Adrenal gland (tissue), 12 donors: Measurements from ENCODE around the gene EPB41L2. TPM values are rescaled to one million over a fixed set of nuclear protein-coding genes. Genes with fewer than 3 reads are reported as not detected.
A peak's percentile ranks its signal among the peaks of the same experiment; 100 is the strongest.

Experiments used
- DNase-seq, 7 donors: peaks; one replicate each; pipeline ENCODE4 v3.0.0-alpha.2; 2019 to 2020
- H3K27ac ChIP-seq, 5 donors: fragments of 200-600 bp; sonication (generic) in 4 of 5; 1 replicate in 3 of 5; 2 replicates in 2 of 5; pipeline versions ENCODE4 v1.5.1 to v1.8.0; 2016 to 2020; ENCODE audit warnings: mild to moderate bottlenecking in 1 of 5
- H3K27me3 ChIP-seq: fragments of 200-600 bp; 2 replicates; pipeline ENCODE4 v1.8.0; 2021
- H3K36me3 ChIP-seq, 2 donors: fragments of 200-600 bp; replicated peaks in 1 of 2; 1 replicate in 1 of 2; 2 replicates in 1 of 2; pipeline versions ENCODE4 v1.5.1 to v1.8.0; 2018 to 2022
- H3K4me1 ChIP-seq, 2 donors: fragments of 200-600 bp; replicated peaks in 1 of 2; 1 replicate in 1 of 2; 2 replicates in 1 of 2; pipeline versions ENCODE4 v1.5.1 to v1.8.0; 2018 to 2021
- H3K4me3 ChIP-seq, 4 donors: fragments of 200-600 bp; sonication (generic) in 3 of 4; one replicate each; pipeline ENCODE4 v1.5.1; 2016 to 2018
- H3K9me3 ChIP-seq, 3 donors: fragments of 200-600 bp; sonication (generic) in 1 of 3; replicated peaks in 1 of 3; 1 replicate in 2 of 3; 2 replicates in 1 of 3; pipeline versions ENCODE4 v1.5.1 to v1.8.0; 2016 to 2021
- POLR2A ChIP-seq, 2 donors: fragments of 450-650 bp; IDR thresholded peaks; one replicate each; pipeline ENCODE4 v1.6.1; 2017; ENCODE audit warnings: antibody characterized with exemption in 2 of 2, mild to moderate bottlenecking in 2 of 2, moderate library complexity in 1 of 2
- WGBS, 4 donors: extraction: QIAGEN DNeasy Blood & Tissue Kit in 2 of 4; methylation state at CpG; one replicate each; pipeline versions ENCODE4 v1.1.5 to v1.1.7; 2013 to 2017; 5-methylcytosine and 5-hydroxymethylcytosine counted together
- intact Hi-C, 2 donors: fragments of 100-400 bp; cut with DNase I; formaldehyde crosslinking; loops; one replicate each; pipeline versions ENCODE4 v1.14.1 to v1.15.0; 2022 to 2023
- polyA plus RNA-seq, 3 donors: library from polyadenylated mRNA; stranded (reverse); fragments of 200-250 nt in 2 of 3; fragments of 350-450 nt in 1 of 3; fragmentation: Illumina TruSeq in 1 of 3; extraction: RNeasy Lipid Tissue Mini Kit (QIAGEN cat#74804) in 1 of 3; gene quantifications; one replicate each; pipeline ENCODE4 v1.2.3, GENCODE V29; 2013 to 2014
- total RNA-seq, 9 donors: library from RNA; depleted of rRNA in 4 of 9; stranded (reverse); fragments of >200 nt in 4 of 9; fragments of 120-200 nt in 1 of 9; fragmentation: NEBNext Ultra II Directional in 1 of 9; extraction: Animal tissue kit (Norgen Biotek cat#: 25700) in 1 of 9; gene quantifications; one replicate each; pipeline versions ENCODE4 v1.1.0 to v1.2.4, GENCODE V29; 2013 to 2023
- TF ChIP-seq, protein P1 (sequence below), 6 experiments: fragments of 450-650 bp in 4 of 6; fragments of 200-600 bp in 2 of 6; sonication (generic) in 1 of 6; IDR thresholded peaks; 1 replicate in 5 of 6; 2 replicates in 1 of 6; pipeline versions ENCODE4 v1.5.1 to v1.8.0; 2016 to 2021; ENCODE audit warnings: antibody characterized with exemption in 6 of 6, mild to moderate bottlenecking in 2 of 6, moderate library complexity in 1 of 6
- donor health status: healthy with polysubstance abuse.
- donor health status: Bipolar disorder and iron deficiency.
- donor health status: DM: yes; HTN: yes; CAD: no.
- donor health status: DM: no; HTN: no; CAD: no.
- donor health status: DM: no; HTN: no; CAD: no.
- donor health status: DM: yes; HTN: yes; CAD: no.

The EPB41L2 gene
- total and polyA plus RNA-seq, 12 donors, result 30.6 to 101 (median 82.4) TPM

DNA sequence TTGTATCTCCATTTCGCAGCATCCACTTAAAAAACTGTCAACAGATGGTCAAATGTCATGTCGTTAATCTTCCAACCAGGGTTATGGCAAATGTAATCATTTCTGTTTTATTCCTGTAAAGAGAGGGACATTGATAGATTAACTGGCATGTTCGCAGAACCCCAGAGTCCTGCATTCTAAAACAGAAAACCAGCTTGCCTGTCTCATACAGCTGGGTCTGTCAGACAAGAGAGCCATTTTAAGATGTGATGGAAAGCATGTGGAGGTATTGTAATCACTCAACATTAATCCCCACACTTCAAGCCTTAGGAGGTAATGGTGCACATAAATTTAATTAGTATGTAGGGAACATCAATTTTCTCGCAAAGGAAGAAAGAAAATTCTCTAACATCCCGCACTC is 231.4 kb downstream of the EPB41L2 start:
- 88 to 91% (median 89%) methylated on average over 5 of the region's 5 CpGs for WGBS, 4 donors
- Histone ChIP-seq H3K4me3 (no peak overlapping the region), H3K9me3 (no peaks in the 10 kb centered on the region), H3K36me3 (no peaks in the 10 kb centered on the region), H3K27ac (no peak overlapping the region), H3K4me1 (peaks cover 0 to 10% of the 10 kb centered on the region in 2 donors), H3K27me3 (no peaks in the 10 kb centered on the region)
- DNase-seq, result no peak
- intact Hi-C loops, result no loop called here
- TF ChIP-seq POLR2A (IDR thresholded peaks at IDR 0.05), result no peak
- TF ChIP-seq, protein P1, sequence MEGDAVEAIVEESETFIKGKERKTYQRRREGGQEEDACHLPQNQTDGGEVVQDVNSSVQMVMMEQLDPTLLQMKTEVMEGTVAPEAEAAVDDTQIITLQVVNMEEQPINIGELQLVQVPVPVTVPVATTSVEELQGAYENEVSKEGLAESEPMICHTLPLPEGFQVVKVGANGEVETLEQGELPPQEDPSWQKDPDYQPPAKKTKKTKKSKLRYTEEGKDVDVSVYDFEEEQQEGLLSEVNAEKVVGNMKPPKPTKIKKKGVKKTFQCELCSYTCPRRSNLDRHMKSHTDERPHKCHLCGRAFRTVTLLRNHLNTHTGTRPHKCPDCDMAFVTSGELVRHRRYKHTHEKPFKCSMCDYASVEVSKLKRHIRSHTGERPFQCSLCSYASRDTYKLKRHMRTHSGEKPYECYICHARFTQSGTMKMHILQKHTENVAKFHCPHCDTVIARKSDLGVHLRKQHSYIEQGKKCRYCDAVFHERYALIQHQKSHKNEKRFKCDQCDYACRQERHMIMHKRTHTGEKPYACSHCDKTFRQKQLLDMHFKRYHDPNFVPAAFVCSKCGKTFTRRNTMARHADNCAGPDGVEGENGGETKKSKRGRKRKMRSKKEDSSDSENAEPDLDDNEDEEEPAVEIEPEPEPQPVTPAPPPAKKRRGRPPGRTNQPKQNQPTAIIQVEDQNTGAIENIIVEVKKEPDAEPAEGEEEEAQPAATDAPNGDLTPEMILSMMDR (IDR thresholded peaks at IDR 0.05), result no peak

DNA sequence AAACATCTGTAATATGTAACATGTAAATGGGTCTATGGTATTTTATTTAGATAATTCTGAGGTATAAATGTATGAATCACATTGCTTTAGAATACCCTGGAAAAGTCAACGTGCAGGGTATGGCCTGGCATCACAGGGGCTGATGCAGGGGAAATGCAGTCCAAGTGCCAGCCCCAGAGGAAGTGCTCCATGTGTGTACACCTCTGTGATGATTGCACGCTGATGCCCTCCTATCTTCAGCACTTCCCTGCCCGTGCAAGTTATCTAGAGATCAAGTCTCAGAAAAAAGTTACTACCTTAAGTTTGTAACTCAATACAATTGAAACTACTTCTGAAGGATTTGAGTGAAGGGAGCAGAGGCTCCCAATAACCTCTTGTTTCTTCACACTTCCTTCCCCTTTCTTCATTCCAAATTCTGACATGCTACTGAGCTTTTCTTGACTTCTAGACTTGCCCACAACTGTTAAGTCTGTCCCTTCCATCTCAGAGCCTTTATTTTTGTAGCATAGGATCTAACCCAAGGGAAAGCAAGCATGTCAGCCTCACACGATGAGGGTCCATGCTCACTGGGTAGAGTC is 233.6 kb downstream of the EPB41L2 start:
- Histone ChIP-seq H3K4me1 (peaks cover 0 to 11% of the 10 kb centered on the region in 2 donors), H3K27me3 (no peaks in the 10 kb centered on the region), H3K9me3 (no peaks in the 10 kb centered on the region), H3K4me3 (no peak overlapping the region), H3K36me3 (no peaks in the 10 kb centered on the region), H3K27ac (no peak overlapping the region)
- intact Hi-C loops, result no loop called here
- TF ChIP-seq, protein P1 (IDR thresholded peaks at IDR 0.05), result no peak
- no peak for TF ChIP-seq POLR2A (IDR thresholded peaks at IDR 0.05)
- no peak for DNase-seq
- WGBS, 4 donors, result 75 to 82% (median 81%) methylated on average over 4 of the region's 4 CpGs

DNA sequence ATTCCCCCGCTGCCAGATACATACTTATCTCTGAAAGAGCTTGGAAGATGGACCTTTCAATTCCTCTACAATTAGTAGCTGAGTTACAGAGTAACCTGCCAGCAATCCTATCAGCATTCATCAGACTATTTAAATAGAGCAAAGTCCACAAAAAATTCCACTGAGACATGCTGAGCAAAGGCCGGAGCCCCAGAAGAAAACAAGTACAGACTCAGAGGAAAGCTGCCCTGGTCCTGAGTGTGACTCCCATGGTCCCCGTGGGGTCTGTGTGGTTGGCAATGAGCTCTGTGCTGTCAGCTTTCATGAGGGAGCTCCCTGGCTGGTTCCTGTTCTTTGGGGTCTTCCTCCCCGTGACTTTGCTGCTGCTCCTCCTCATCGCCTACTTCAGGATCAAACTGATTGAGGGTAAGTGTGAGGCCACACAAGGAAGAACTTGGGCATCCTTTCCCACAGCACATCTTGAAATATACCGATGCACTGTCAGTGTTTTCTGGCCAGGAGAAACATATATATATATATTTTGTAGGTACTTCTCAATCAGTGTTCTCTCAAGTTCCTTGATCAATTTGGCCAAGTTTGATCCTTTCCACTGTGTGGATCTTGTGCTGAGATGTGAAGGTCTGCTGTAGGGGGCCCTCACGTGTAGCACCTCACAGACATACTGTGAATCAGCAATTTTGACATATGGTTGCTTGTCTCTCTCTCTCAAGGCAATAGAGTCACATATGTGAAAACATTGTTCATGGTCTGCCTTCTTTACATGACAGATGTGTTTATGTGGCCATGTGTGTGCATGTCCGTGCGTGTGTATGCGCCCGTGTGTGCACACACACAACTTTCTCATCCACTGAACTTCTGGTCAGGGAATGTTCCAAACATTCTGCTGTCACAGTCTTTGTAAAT is 235.5 kb downstream of the EPB41L2 start, which contains the start of gene SMLR1:
SMLR1 (plus strand) TSS at position 160 of the 903 bp plus-strand sequence; CDS start at position 168, 8 bp downstream.
- Histone ChIP-seq H3K4me3 (no peak within 1 kb of the TSS), H3K27me3 (no peaks in the 10 kb centered on the region), H3K9me3 (no peaks in the 10 kb centered on the region), H3K36me3 (no peaks in the 10 kb centered on the region), H3K27ac (no peak within 1 kb of the TSS), H3K4me1 (peaks cover 0 to 11% of the 10 kb centered on the region in 2 donors)
- DNase-seq, result peak in 3 of 7 donors; percentile 21 to 57 (median 35)
- 69 to 77% (median 75%) methylated on average over 11 of the region's 11 CpGs for WGBS, 4 donors
- TF ChIP-seq, protein P1 (IDR thresholded peaks at IDR 0.05), result no peak
- TF ChIP-seq POLR2A (IDR thresholded peaks at IDR 0.05), result no peak
- intact Hi-C loops, result no loop called here

DNA sequence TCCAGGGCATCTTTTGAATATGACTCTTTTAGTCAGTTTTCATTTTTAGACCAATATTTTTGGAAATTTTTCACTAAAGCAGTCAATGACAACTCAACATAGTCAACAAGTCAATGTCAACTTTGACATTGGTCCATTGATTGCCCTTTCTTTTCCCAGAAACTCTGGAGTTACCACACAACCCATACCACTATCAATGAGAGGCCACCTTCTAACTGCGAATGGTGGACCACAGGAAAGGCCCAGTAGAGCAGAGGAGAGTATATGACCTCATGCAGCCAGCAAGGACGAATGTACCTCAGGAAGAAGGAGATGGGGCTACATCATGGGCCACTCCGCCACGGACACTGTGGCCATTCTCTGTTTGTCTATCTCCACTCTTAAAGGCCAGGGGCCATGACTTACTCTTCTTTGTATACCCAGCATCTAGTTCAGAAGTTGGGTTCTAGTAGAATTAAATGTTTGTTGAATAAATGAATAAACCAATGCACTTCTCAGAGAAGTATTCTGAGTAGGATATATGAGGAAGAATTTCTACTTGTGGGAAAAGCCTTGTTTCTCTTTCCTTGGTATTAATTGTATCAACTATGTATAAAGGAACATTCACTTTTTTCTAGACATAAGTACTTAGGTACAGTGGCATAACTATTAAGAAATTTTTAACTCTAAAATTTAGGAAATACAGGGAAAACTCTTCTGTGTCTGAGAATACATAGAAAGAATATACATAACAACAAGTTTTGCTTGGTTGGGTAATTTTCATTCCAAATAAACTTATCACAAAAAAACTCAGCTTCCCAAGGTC is 236.4 kb downstream of the EPB41L2 start:
- H3K9me3 ChIP-seq, result no peaks in the 10 kb centered on the region
- no peak for TF ChIP-seq POLR2A (IDR thresholded peaks at IDR 0.05)
- TF ChIP-seq, protein P1 (IDR thresholded peaks at IDR 0.05), result no peak
- intact Hi-C loops, result no loop called here
- H3K4me1 ChIP-seq, result peaks cover 0 to 11% of the 10 kb centered on the region in 2 donors
- no peak overlapping the region for H3K4me3 ChIP-seq
- no peak overlapping the region for H3K27ac ChIP-seq
- WGBS, 4 donors, result 92 to 99% (median 93%) methylated on average over 4 of the region's 4 CpGs
- H3K36me3 ChIP-seq, result no peaks in the 10 kb centered on the region
- DNase-seq, result no peak
- H3K27me3 ChIP-seq, result no peaks in the 10 kb centered on the region
